Hair follicular keratinocyte (primary cell): ENCODE measurements around the gene ATP2A3. TPM values are rescaled to one million over a fixed set of nuclear protein-coding genes. Genes with fewer than 3 reads are reported as not detected.

Experiments used
- total RNA-seq: library from RNA; depleted of rRNA; stranded (reverse); fragments of >200 nt; gene quantifications from 2 replicates; pipeline ENCODE4 v1.2.3, GENCODE V29; 2015

ATP2A3 gene
- total RNA-seq = 0.27 and 0.62 TPM in 2 replicates

DNA sequence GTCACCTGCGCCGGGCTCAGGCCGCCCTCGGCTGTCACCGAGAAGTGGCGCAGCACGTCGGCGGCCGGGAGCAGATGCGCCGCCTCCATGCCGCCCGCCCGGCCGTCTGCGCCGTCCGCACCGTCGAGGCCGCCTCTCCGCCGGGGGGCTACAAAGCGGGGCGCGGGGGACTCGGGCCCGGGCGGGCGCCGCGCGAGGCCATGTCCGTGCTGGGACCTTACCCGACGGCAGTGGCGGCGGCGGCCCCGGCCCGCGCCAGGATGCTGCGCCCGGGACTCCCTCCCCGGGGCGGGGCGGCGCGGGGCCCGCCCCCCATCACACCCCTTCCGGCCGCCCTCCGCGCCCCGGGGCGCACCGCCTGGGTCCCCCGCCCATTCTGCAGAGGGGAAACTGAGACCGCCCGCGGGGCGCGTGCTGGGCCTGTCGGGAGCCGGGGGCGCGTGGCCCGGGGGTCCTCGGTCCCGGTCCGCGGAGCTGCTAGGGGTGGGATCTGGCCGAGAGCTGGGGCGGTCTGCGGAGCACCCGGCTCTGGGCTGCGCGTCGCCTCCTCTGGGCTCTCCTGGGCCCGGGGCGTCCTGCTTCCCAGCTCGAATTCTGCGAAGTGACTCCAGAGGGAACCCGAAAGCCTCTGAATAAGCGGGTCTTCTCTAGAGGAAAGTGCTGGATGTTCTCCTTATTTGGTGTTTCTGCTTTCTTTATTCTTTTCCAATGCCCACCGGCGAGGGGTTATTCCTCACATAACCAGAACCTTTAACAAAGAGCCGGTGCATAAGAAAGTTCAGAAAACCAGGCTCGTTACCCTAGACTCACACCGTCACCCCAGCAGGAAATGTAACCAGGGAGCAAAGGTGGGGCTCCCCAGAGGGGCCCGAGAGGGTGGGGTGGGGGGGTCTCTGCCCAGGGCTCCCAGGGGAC is at the start of gene ATP2A3:
Gene ATP2A3 (minus strand): TSS at position 235 of the 915 bp plus-strand sequence. CDS start 146 bp downstream, at position 89.

DNA sequence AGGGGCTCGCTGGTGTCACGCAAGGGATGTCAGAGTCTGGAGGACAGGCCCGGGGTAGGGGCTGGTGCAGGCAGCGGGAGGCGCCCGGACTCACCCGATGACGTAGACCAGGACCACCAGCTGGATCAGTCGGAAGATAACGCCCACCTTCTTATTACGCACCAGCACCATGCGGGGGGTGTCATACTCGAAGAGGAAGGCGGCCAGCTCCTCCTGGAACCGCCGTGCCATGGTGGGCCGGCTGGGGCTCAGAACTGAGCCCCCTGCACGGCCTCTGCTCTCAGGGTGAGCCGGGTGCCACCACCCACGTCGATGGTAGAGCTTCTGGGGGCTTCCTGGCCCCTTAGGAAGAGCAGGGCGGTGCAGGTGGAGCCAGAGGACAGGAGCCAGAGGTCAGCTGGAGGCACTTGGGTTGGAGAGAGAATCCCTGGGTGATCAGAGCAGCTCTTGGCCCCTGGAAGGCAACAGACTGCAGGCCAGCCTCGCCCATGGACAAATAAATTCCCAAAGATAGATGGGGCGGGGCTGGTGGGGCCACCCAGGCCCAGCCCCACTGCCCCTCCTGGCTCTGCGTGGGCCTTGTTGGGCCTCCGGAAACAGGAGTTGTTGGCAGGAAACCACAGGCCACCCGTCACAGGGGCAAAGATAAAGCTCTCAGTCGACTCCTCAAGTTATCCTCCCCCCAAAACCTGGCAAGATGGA is 48.1 kb downstream of the ATP2A3 start, which contains the start of gene P2RX1:
Gene P2RX1 (minus strand): TSS at position 471 of the 702 bp plus-strand sequence. CDS start 240 bp downstream, at position 231.

DNA sequence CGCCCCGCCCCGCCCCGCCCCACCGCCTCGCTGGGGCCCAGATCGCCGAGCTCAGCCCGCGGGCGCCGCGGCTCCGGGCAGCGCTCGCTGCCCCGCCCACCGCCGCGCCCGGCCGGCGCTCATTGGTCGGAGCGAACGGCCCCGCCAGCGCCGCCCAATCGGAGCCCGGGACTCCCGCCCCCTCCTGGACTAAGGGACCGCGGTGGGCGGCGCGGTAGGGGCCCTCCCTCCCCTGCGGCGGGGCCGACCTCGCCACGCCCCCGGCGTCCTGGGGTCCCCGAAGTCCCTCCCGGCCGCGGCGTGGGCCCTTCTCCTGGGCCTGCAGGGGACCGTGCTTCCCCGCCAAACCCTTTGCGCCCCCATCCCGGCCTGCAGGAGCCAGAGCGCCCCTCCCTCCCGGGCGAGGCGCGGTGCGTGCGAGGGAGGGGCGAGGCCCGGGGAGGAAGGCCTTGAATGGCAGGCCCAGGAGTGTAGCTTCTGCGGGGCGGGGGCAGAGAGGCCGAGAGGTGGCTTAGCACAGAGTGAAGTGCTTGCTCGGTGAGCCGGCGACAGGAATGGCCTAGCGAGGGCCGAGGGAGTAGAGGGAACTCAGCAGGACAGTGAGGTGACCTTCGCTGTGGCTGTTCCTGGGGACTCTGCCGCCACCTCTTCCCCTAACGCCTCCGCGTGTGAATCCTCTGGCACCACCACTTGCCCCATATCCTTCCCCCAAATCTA is 71.1 kb downstream of the ATP2A3 start, which contains the start of gene CAMKK1:
Gene CAMKK1 (minus strand): TSS at position 51 of the 717 bp plus-strand sequence. CDS start 7,366 bp downstream, outside the sequence.

Other genes starting within 250 kb of the ATP2A3 start
- gene HASPIN, start 240.5 kb downstream of the ATP2A3 start, total RNA-seq = 5.0 and 10.8 TPM in 2 replicates
- 14.4 and 28.5 TPM in 2 replicates for gene ITGAE, start 163.2 kb downstream of the ATP2A3 start, total RNA-seq
- 9.0 and 11.4 TPM in 2 replicates for gene NCBP3, start 118.2 kb downstream of the ATP2A3 start, total RNA-seq
- 1.5 and 2.4 TPM in 2 replicates for gene CAMKK1, start 71.4 kb downstream of the ATP2A3 start, total RNA-seq
- not detected in 2 replicates for gene P2RX1, start 48.0 kb downstream of the ATP2A3 start, total RNA-seq
- 11.5 and 16.6 TPM in 2 replicates for gene ZZEF1, start 178.6 kb upstream of the ATP2A3 start, total RNA-seq
- 7.3 and 14.5 TPM in 2 replicates for gene CYB5D2, start 178.8 kb upstream of the ATP2A3 start, total RNA-seq